ENCODE results near the gene ACLY.

Gene ACLY

DNA sequence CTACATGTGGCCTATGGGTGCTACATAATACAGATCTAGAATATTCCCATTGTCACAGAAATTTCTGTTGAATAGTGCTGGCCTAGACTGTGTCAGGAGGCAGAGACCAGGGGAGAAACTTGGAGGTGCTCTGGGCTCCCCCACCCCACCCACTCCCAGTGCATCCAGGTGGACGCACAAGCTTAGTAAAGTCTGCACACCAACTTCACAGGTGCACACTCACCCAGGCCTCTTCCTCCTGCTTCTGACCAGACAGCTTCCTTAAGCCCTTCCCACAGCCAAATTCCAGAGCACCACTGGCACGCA, 40.2 kb upstream of the ACLY start:
- Histone ChIP-seq H3K27ac (ENCODE audit: low read length) (no peak overlapping the region), H3K4me1 (ENCODE audit: control insufficient read depth, insufficient read depth, low read length) (peaks cover 5% of the 10 kb centered on the region; the same call in 1 of the 2 replicates), H3K27me3 (ENCODE audit: control insufficient read depth, insufficient read depth, low read length) (no peaks in the 10 kb centered on the region), H3K36me3 (ENCODE audit: control insufficient read depth, insufficient read depth, low read length) (no peaks in the 10 kb centered on the region), H3K4me3 (ENCODE audit: low read length) (no peak overlapping the region), H3K9me3 (ENCODE audit: control insufficient read depth, insufficient read depth, low read length) (no peaks in the 10 kb centered on the region)
- WGBS (ENCODE audit: insufficient coverage, insufficient read length), result no CpG with 5 or more reads among the region's 2 CpGs
- DNase-seq (ENCODE audit: low read depth, low spot score), result no peak

- no peak overlapping the region for H3K27ac ChIP-seq (ENCODE audit: low read length)
- peaks cover 5% of the 10 kb centered on the region; the same call in 1 of the 2 replicates for H3K4me1 ChIP-seq (ENCODE audit: control insufficient read depth, insufficient read depth, low read length)
- H3K36me3 ChIP-seq (ENCODE audit: control insufficient read depth, insufficient read depth, low read length), result no peaks in the 10 kb centered on the region
- H3K27me3 ChIP-seq (ENCODE audit: control insufficient read depth, insufficient read depth, low read length), result no peaks in the 10 kb centered on the region
- no CpG with 5 or more reads among the region's 6 CpGs for WGBS (ENCODE audit: insufficient coverage, insufficient read length)
- H3K4me3 ChIP-seq (ENCODE audit: low read length), result no peak overlapping the region
- H3K9me3 ChIP-seq (ENCODE audit: control insufficient read depth, insufficient read depth, low read length), result no peaks in the 10 kb centered on the region
- no peak for DNase-seq (ENCODE audit: low read depth, low spot score)
These were observed 39.2 kb upstream of the ACLY start for GRCh38 chr17:41957869-41958439.

DNA sequence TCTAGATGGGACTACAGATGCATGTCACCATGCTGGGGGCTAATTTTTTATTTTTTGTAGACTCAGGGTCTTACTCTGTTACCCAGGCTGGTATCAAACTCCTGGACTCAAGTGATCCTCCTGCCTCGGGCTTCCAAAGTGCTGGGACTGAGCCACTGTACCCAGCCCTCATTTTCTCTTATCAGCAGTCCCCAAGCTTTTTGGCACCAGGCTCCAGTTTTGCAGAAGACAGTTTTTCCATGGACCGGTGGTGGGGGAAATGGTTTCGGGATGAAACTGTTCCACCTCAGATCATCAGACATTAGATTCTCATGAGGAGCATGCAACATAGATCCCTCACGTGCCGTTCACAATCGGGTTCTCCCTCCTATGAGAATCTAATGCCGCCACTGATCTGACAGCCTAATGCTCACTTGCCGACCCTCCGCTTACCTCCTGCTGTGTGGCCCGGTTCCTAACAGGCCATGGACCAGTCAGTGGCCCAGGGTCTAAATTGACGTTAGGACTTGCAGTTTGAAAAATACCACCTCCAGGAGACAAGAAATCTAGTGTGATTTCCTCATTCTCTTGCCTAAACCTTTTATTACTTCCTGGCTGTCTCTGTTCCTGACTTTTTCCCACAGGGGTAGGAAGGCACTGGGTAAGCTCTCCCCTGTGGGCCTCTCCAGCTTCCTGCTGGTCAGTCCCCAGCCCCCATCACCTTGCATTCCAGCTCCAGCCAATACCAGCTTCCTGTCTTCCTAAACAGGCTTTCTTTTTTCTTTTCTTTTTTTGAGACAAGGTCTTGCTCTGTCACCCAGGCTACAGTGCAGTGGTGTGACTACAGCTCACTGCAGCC, 38.5 kb upstream of the ACLY start:
- no peak overlapping the region for H3K4me3 ChIP-seq (ENCODE audit: low read length)
- peaks cover 5% of the 10 kb centered on the region; the same call in 1 of the 2 replicates for H3K4me1 ChIP-seq (ENCODE audit: control insufficient read depth, insufficient read depth, low read length)
- no peaks in the 10 kb centered on the region for H3K36me3 ChIP-seq (ENCODE audit: control insufficient read depth, insufficient read depth, low read length)
- H3K27me3 ChIP-seq (ENCODE audit: control insufficient read depth, insufficient read depth, low read length), result no peaks in the 10 kb centered on the region
- no peak overlapping the region for H3K27ac ChIP-seq (ENCODE audit: low read length)
- DNase-seq (ENCODE audit: low read depth, low spot score), result no peak
- no CpG with 5 or more reads among the region's 11 CpGs for WGBS (ENCODE audit: insufficient coverage, insufficient read length)
- H3K9me3 ChIP-seq (ENCODE audit: control insufficient read depth, insufficient read depth, low read length), result no peaks in the 10 kb centered on the region

DNA sequence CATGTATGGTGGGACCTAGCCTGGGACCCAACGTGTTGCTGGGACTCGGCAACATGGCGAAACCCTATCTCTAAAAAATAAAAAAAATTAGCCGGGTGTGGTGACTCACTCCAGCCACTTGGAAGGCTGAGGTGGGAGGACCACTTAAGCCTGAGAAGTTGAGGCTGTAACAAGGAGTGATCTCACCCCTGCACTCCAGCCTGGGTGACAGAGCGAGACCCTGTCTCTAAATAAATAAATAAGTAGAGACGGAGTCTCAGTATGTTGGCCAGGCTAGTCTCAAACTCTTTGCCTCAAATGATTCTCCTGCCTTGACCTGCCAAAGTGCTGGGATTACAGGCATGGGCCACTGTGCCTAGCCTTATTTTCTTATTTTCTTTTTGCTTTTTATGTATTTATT, 37.8 kb upstream of the ACLY start:
- Histone ChIP-seq H3K27me3 (ENCODE audit: control insufficient read depth, insufficient read depth, low read length) (no peaks in the 10 kb centered on the region), H3K4me3 (ENCODE audit: low read length) (no peak overlapping the region), H3K27ac (ENCODE audit: low read length) (no peak overlapping the region), H3K9me3 (ENCODE audit: control insufficient read depth, insufficient read depth, low read length) (no peaks in the 10 kb centered on the region), H3K4me1 (ENCODE audit: control insufficient read depth, insufficient read depth, low read length) (peaks cover 5% of the 10 kb centered on the region; the same call in 1 of the 2 replicates), H3K36me3 (ENCODE audit: control insufficient read depth, insufficient read depth, low read length) (no peaks in the 10 kb centered on the region)
- WGBS (ENCODE audit: insufficient coverage, insufficient read length), result no CpG with 5 or more reads among the region's 6 CpGs
- DNase-seq (ENCODE audit: low read depth, low spot score), result no peak

- no peaks in the 10 kb centered on the region for H3K4me1 ChIP-seq (ENCODE audit: control insufficient read depth, insufficient read depth, low read length)
- no peaks in the 10 kb centered on the region for H3K36me3 ChIP-seq (ENCODE audit: control insufficient read depth, insufficient read depth, low read length)
- no CpG with 5 or more reads among the region's 11 CpGs for WGBS (ENCODE audit: insufficient coverage, insufficient read length)
- DNase-seq (ENCODE audit: low read depth, low spot score), result no peak
- no peak overlapping the region for H3K4me3 ChIP-seq (ENCODE audit: low read length)
- H3K27ac ChIP-seq (ENCODE audit: low read length), result no peak overlapping the region
- H3K9me3 ChIP-seq (ENCODE audit: control insufficient read depth, insufficient read depth, low read length), result no peaks in the 10 kb centered on the region
- no peaks in the 10 kb centered on the region for H3K27me3 ChIP-seq (ENCODE audit: control insufficient read depth, insufficient read depth, low read length)
These were observed 30.2 kb upstream of the ACLY start for GRCh38 chr17:41948762-41949460.

GRCh38 chr17:41944943-41945342, 26.2 kb upstream of the ACLY start:
- H3K4me3 ChIP-seq (ENCODE audit: low read length), result no peak overlapping the region
- no peak overlapping the region for H3K27ac ChIP-seq (ENCODE audit: low read length)
- H3K36me3 ChIP-seq (ENCODE audit: control insufficient read depth, insufficient read depth, low read length), result no peaks in the 10 kb centered on the region
- H3K9me3 ChIP-seq (ENCODE audit: control insufficient read depth, insufficient read depth, low read length), result no peaks in the 10 kb centered on the region
- WGBS (ENCODE audit: insufficient coverage, insufficient read length), result no CpG with 5 or more reads among the region's 3 CpGs
- no peaks in the 10 kb centered on the region for H3K27me3 ChIP-seq (ENCODE audit: control insufficient read depth, insufficient read depth, low read length)
- no peak for DNase-seq (ENCODE audit: low read depth, low spot score)
- no peaks in the 10 kb centered on the region for H3K4me1 ChIP-seq (ENCODE audit: control insufficient read depth, insufficient read depth, low read length)

DNA sequence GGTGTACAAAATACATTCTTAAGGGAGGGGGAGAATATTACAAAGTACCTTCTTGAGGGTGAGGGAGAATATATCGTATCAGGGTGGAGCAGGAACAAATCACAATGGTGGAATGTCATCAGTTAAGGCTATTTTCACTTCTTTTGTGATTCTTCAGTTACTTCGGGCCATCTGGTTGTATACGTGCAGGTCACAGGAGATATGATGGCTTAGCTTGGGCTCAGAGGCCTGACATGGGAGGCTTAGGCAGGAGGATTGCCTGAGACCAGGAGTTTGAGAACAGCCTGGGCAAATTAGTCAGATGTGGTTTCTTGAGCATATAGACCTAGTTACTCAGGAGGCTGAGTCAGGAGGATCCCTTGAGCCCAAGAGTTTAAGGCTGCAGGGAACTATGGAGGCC, 24.7 kb upstream of the ACLY start:
- Histone ChIP-seq H3K36me3 (ENCODE audit: control insufficient read depth, insufficient read depth, low read length) (no peaks in the 10 kb centered on the region), H3K9me3 (ENCODE audit: control insufficient read depth, insufficient read depth, low read length) (no peaks in the 10 kb centered on the region), H3K27me3 (ENCODE audit: control insufficient read depth, insufficient read depth, low read length) (no peaks in the 10 kb centered on the region), H3K4me1 (ENCODE audit: control insufficient read depth, insufficient read depth, low read length) (no peaks in the 10 kb centered on the region), H3K27ac (ENCODE audit: low read length) (no peak overlapping the region), H3K4me3 (ENCODE audit: low read length) (no peak overlapping the region)
- no peak for DNase-seq (ENCODE audit: low read depth, low spot score)
- WGBS (ENCODE audit: insufficient coverage, insufficient read length), result no CpG with 5 or more reads among the region's 3 CpGs

- H3K27ac ChIP-seq (ENCODE audit: low read length), result no peak overlapping the region
- H3K9me3 ChIP-seq (ENCODE audit: control insufficient read depth, insufficient read depth, low read length), result no peaks in the 10 kb centered on the region
- no peaks in the 10 kb centered on the region for H3K4me1 ChIP-seq (ENCODE audit: control insufficient read depth, insufficient read depth, low read length)
- H3K27me3 ChIP-seq (ENCODE audit: control insufficient read depth, insufficient read depth, low read length), result no peaks in the 10 kb centered on the region
- no peak for DNase-seq (ENCODE audit: low read depth, low spot score)
- no peak overlapping the region for H3K4me3 ChIP-seq (ENCODE audit: low read length)
- no peaks in the 10 kb centered on the region for H3K36me3 ChIP-seq (ENCODE audit: control insufficient read depth, insufficient read depth, low read length)
- WGBS (ENCODE audit: insufficient coverage, insufficient read length), result no CpG with 5 or more reads among the region's 8 CpGs
These were observed 24.0 kb upstream of the ACLY start for GRCh38 chr17:41942626-41943373.

DNA sequence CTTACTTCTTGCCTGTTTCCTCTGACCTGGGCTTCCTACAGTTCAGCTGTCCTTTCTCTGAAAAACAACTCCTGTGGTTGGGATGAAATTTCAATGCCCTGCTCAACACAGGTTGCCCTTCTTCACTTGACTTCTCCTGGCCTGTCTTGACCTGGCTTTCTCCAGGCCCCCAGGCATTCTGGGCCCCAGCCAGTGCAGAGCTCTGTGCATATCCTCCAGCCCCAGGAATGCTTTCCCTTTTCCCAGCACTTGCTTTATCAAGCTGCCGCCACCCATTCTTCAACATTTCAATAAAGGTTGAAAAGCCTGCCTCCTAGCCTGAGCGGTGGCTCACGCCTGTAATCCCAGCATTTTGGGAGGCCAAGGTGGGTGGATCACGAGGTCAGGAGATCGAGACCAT, 22.4 kb upstream of the ACLY start:
- H3K4me3 ChIP-seq (ENCODE audit: low read length), result no peak overlapping the region
- no peak for DNase-seq (ENCODE audit: low read depth, low spot score)
- WGBS (ENCODE audit: insufficient coverage, insufficient read length), result no CpG with 5 or more reads among the region's 5 CpGs
- no peaks in the 10 kb centered on the region for H3K27me3 ChIP-seq (ENCODE audit: control insufficient read depth, insufficient read depth, low read length)
- H3K36me3 ChIP-seq (ENCODE audit: control insufficient read depth, insufficient read depth, low read length), result no peaks in the 10 kb centered on the region
- H3K9me3 ChIP-seq (ENCODE audit: control insufficient read depth, insufficient read depth, low read length), result no peaks in the 10 kb centered on the region
- H3K4me1 ChIP-seq (ENCODE audit: control insufficient read depth, insufficient read depth, low read length), result no peaks in the 10 kb centered on the region
- no peak overlapping the region for H3K27ac ChIP-seq (ENCODE audit: low read length)

DNA sequence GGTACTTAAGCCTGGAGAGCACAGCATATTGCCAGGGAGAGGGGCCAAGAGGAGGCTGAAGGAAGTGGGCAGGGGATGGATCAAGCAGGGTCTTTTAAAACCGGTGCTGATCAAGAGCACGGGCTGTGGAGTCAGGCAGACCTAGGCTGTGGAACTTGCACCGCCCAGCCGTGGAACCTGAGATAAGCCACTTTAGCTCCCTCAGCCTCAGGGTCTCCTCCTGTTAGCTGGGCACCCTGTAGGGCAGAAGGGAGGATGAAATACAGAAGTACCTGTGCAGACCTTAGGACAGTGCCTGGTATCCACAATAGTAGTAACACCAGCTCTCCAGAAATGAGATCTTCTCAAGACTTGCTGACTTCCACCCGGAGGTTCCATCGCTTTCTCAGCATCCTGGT, 20.9 kb upstream of the ACLY start:
- WGBS (ENCODE audit: insufficient coverage, insufficient read length), result no CpG with 5 or more reads among the region's 6 CpGs
- Histone ChIP-seq H3K4me1 (ENCODE audit: control insufficient read depth, insufficient read depth, low read length) (no peaks in the 10 kb centered on the region), H3K36me3 (ENCODE audit: control insufficient read depth, insufficient read depth, low read length) (no peaks in the 10 kb centered on the region), H3K4me3 (ENCODE audit: low read length) (no peak overlapping the region), H3K27ac (ENCODE audit: low read length) (no peak overlapping the region), H3K27me3 (ENCODE audit: control insufficient read depth, insufficient read depth, low read length) (no peaks in the 10 kb centered on the region), H3K9me3 (ENCODE audit: control insufficient read depth, insufficient read depth, low read length) (no peaks in the 10 kb centered on the region)
- no peak for DNase-seq (ENCODE audit: low read depth, low spot score)
